ENCODE measurements around the gene PHLDA2. TPM values are rescaled to one million over a fixed set of nuclear protein-coding genes. Genes with fewer than 3 reads are reported as not detected.

Gene PHLDA2
- total and polyA plus RNA-seq, 7 donors: 1.7 to 37.9 (median 35.4) TPM; not detected in 3

GRCh38 chr11:2893935-2894334, 35.3 kb downstream of the PHLDA2 start:
- intact Hi-C loops (cut with DNase I): loop anchor here (5.0 kb wide), 1 partner anchor 472 kb away; no protein-coding TSS in a partner anchor
- WGBS, 2 donors: 84 to 91% methylated on average over 4 of the region's 4 CpGs
- H3K36me3 ChIP-seq: no peaks in the 10 kb centered on the region
- H3K27ac ChIP-seq: no peak overlapping the region
- no peaks in the 10 kb centered on the region for H3K9me3 ChIP-seq
- no peak overlapping the region for H3K4me3 ChIP-seq
- H3K4me1 ChIP-seq: peaks cover 0 to 30% (median 28%) of the 10 kb centered on the region in 4 donors
- no peak for DNase-seq
- TF ChIP-seq POLR2AphosphoS5 (IDR thresholded peaks at IDR 0.05) (no peak), CTCF (IDR thresholded peaks at IDR 0.05) (no peak), POLR2A (IDR thresholded peaks at IDR 0.05) (no peak), EP300 (IDR thresholded peaks at IDR 0.05) (no peak)
- no peaks in the 10 kb centered on the region for H3K27me3 ChIP-seq

- H3K9me3 ChIP-seq: no peaks in the 10 kb centered on the region
- no peaks in the 10 kb centered on the region for H3K27me3 ChIP-seq
- H3K36me3 ChIP-seq: no peaks in the 10 kb centered on the region
- DNase-seq: no peak
- TF ChIP-seq CTCF (IDR thresholded peaks at IDR 0.05) (no peak), POLR2A (IDR thresholded peaks at IDR 0.05) (no peak), POLR2AphosphoS5 (IDR thresholded peaks at IDR 0.05) (no peak), EP300 (IDR thresholded peaks at IDR 0.05) (no peak)
- intact Hi-C loops (cut with DNase I): loop anchor here (1.0 to 5.0 kb wide), 2 partner anchors 360 to 471 kb away; no protein-coding TSS in a partner anchor
- peaks cover 0 to 33% (median 32%) of the 10 kb centered on the region in 4 donors for H3K4me1 ChIP-seq
- H3K27ac ChIP-seq: peak overlapping the region in 3 of 4 donors; percentile 37 to 57 (median 49)
- 48% methylated on average over 4 of the region's 4 CpGs for WGBS, 2 donors
- H3K4me3 ChIP-seq: peak overlapping the region in 3 of 4 donors; percentile 21 to 46 (median 39)
Measured at GRCh38 chr11:2892967-2893528, 36.2 kb downstream of the PHLDA2 start.

GRCh38 chr11:2892215-2892966, 36.8 kb downstream of the PHLDA2 start:
- Histone ChIP-seq H3K27me3 (no peaks in the 10 kb centered on the region), H3K4me3 (peak overlapping the region; percentile 21 to 46 (median 30)), H3K27ac (peak overlapping the region; percentile 37 to 57 (median 46)), H3K4me1 (peaks cover 0 to 37% (median 36%) of the 10 kb centered on the region in 4 donors), H3K36me3 (no peaks in the 10 kb centered on the region), H3K9me3 (no peaks in the 10 kb centered on the region)
- no peak for TF ChIP-seq EP300 (IDR thresholded peaks at IDR 0.05)
- peak; percentile 92 to 97 (median 94) for TF ChIP-seq CTCF (IDR thresholded peaks at IDR 0.05)
- WGBS, 2 donors: 2 to 3% methylated on average over 34 of the region's 34 CpGs
- DNase-seq: peak; percentile 83
- intact Hi-C loops (cut with DNase I): loop anchor here (1.0 to 5.0 kb wide), 2 partner anchors 359 to 470 kb away; no protein-coding TSS in a partner anchor

- peaks cover 0 to 43% (median 39%) of the 10 kb centered on the region in 4 donors for H3K4me1 ChIP-seq
- 32 to 43% methylated on average over 17 of the region's 17 CpGs for WGBS, 2 donors
- peak overlapping the region; percentile 12 to 57 (median 36) for H3K27ac ChIP-seq
- peak overlapping the region in 3 of 4 donors; percentile 21 to 46 (median 39) for H3K4me3 ChIP-seq
- H3K27me3 ChIP-seq: no peaks in the 10 kb centered on the region
- DNase-seq: no peak
- intact Hi-C loops (cut with DNase I): loop anchor here (1.0 to 5.0 kb wide), 2 partner anchors 358 to 469 kb away; no protein-coding TSS in a partner anchor
- TF ChIP-seq POLR2AphosphoS5 (IDR thresholded peaks at IDR 0.05): peak in 1 of 4 donors; percentile 10
- TF ChIP-seq POLR2A (IDR thresholded peaks at IDR 0.05): no peak
- no peak for TF ChIP-seq CTCF (IDR thresholded peaks at IDR 0.05)
- no peaks in the 10 kb centered on the region for H3K9me3 ChIP-seq
- no peaks in the 10 kb centered on the region for H3K36me3 ChIP-seq
Measured at GRCh38 chr11:2891326-2892214, 37.6 kb downstream of the PHLDA2 start.
